Tibial nerve (tissue), 4 donors: ENCODE results near the gene TJP2. TPM values are rescaled to one million over a fixed set of nuclear protein-coding genes. Genes with fewer than 3 reads are reported as not detected.

Source experiments
- DNase-seq, 2 donors: peaks; one replicate each; pipeline ENCODE4 v3.0.0-alpha.2; 2019; ENCODE audit warnings: low spot score in 2 of 2
- H3K27ac ChIP-seq, 4 donors: fragments of 200-600 bp; sonication (generic) in 3 of 4; one replicate each; pipeline ENCODE4 v1.5.1; 2017 to 2019; ENCODE audit warnings: mild to moderate bottlenecking in 1 of 4
- H3K27me3 ChIP-seq, 2 donors: fragments of 200-600 bp; sonication (generic) in 1 of 2; one replicate each; pipeline versions ENCODE4 v1.5.1 to v1.6.0; 2017 to 2019
- H3K36me3 ChIP-seq, 3 donors: fragments of 200-600 bp; sonication (generic); one replicate each; pipeline ENCODE4 v1.5.1; 2018 to 2019
- H3K4me1 ChIP-seq, 4 donors: fragments of 200-600 bp; sonication (generic) in 3 of 4; one replicate each; pipeline ENCODE4 v1.5.1; 2017 to 2019
- H3K4me3 ChIP-seq, 4 donors: fragments of 200-600 bp; sonication (generic) in 3 of 4; one replicate each; pipeline ENCODE4 v1.5.1; 2017 to 2019; ENCODE audit warnings: mild to moderate bottlenecking in 1 of 4, moderate library complexity in 1 of 4
- H3K9me3 ChIP-seq, 4 donors: fragments of 200-600 bp; sonication (generic) in 3 of 4; one replicate each; pipeline ENCODE4 v1.5.1; 2017 to 2019
- EP300 ChIP-seq, 2 donors: sonication (generic); formaldehyde crosslinking; IDR thresholded peaks; one replicate each; pipeline ENCODE4 v1.6.1; 2017; ENCODE audit warnings: antibody characterized with exemption in 2 of 2, mild to moderate bottlenecking in 1 of 2
- POLR2A ChIP-seq, 2 donors: fragments of 450-650 bp; IDR thresholded peaks; one replicate each; pipeline ENCODE4 v1.6.1; 2017; ENCODE audit warnings: antibody characterized with exemption in 2 of 2, mild to moderate bottlenecking in 2 of 2, moderate library complexity in 2 of 2
- WGBS, 2 donors: methylation state at CpG; one replicate each; pipeline ENCODE4 v1.1.5; 2018; 5-methylcytosine and 5-hydroxymethylcytosine counted together
- total RNA-seq, 4 donors: library from RNA; depleted of rRNA; stranded (reverse); fragments of >200 nt; gene quantifications; one replicate each; pipeline ENCODE4 v1.1.0, GENCODE V29; 2016
- TF ChIP-seq, protein P1 (sequence below), 5 experiments: fragments of 200-600 bp in 3 of 5; fragments of 450-650 bp in 2 of 5; sonication (generic) in 3 of 5; IDR thresholded peaks; one replicate each; pipeline ENCODE4 v1.5.1; 2016 to 2019; ENCODE audit warnings: antibody characterized with exemption in 5 of 5, mild to moderate bottlenecking in 3 of 5, moderate library complexity in 2 of 5

The TJP2 gene
- total RNA-seq, 4 donors from 2014 or later = 123 to 207 (median 182) TPM

DNA sequence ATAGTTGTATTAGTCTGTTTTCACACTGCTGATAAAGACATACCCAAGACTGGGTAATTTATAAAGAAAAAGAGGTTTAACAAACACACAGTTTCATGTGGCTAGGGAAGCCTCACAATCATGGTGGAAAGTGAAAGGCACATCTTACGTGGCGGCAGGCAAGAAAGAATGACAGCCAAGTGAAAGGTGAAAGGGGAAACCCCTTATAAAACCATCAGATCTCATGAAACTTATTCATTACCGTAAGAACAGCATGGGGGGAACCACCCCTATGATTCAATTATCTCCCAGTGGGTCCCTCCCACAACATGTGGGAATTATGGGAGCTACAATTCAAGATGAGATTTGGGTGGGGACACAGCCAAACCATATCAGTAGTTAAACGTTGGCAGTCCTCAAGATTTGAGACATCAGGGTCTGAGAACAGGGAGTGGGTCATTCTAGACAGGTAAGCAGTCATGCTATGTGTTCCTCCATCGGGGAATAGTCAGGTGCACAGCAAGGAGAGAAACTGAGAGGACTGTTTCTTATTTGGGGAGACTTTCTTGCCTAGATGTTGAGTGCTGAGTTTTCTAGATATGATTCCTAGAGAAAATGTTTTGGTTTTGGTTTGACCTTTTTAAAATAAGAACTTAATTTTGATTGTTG is 105.1 kb downstream of the TJP2 start:
- Histone ChIP-seq H3K9me3 (peaks cover 0 to 7% (median 0%) of the 10 kb centered on the region in 4 donors), H3K27me3 (no peaks in the 10 kb centered on the region), H3K27ac (no peak overlapping the region), H3K36me3 (no peaks in the 10 kb centered on the region), H3K4me1 (no peaks in the 10 kb centered on the region), H3K4me3 (no peak overlapping the region)
- TF ChIP-seq, protein P1, sequence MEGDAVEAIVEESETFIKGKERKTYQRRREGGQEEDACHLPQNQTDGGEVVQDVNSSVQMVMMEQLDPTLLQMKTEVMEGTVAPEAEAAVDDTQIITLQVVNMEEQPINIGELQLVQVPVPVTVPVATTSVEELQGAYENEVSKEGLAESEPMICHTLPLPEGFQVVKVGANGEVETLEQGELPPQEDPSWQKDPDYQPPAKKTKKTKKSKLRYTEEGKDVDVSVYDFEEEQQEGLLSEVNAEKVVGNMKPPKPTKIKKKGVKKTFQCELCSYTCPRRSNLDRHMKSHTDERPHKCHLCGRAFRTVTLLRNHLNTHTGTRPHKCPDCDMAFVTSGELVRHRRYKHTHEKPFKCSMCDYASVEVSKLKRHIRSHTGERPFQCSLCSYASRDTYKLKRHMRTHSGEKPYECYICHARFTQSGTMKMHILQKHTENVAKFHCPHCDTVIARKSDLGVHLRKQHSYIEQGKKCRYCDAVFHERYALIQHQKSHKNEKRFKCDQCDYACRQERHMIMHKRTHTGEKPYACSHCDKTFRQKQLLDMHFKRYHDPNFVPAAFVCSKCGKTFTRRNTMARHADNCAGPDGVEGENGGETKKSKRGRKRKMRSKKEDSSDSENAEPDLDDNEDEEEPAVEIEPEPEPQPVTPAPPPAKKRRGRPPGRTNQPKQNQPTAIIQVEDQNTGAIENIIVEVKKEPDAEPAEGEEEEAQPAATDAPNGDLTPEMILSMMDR (IDR thresholded peaks at IDR 0.05) = no peak
- no peak for TF ChIP-seq EP300 (IDR thresholded peaks at IDR 0.05)
- TF ChIP-seq POLR2A (IDR thresholded peaks at IDR 0.05) = no peak
- WGBS, 2 donors = 69 to 80% methylated on average over 5 of the region's 5 CpGs
- DNase-seq = no peak

DNA sequence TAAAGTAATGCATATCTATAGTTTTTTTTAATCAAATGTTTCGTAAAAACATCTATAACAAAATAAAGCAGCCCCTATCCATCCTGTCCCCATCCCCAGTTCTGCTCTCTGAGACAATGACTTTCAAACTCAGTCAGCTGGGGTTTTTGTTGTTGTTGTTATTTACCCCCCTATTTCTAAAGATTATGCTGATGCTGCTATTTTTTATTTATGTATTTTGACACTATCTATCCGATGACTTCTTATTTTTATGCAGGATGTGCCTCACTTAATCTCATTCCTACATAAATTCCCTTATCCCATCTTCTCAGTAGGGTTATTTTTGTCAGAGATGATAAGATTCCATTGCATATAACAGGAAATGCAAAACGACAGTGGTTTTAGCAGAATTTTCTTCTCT is 105.7 kb downstream of the TJP2 start:
- WGBS, 2 donors = 25% methylated on average over 3 of the region's 3 CpGs
- Histone ChIP-seq H3K4me1 (no peaks in the 10 kb centered on the region), H3K4me3 (no peak overlapping the region), H3K9me3 (peaks cover 0 to 6% (median 0%) of the 10 kb centered on the region in 4 donors), H3K27me3 (no peaks in the 10 kb centered on the region), H3K36me3 (no peaks in the 10 kb centered on the region), H3K27ac (no peak overlapping the region)
- no peak for DNase-seq
- TF ChIP-seq, protein P1 (IDR thresholded peaks at IDR 0.05) = no peak
- TF ChIP-seq POLR2A (IDR thresholded peaks at IDR 0.05) = no peak
- no peak for TF ChIP-seq EP300 (IDR thresholded peaks at IDR 0.05)

DNA sequence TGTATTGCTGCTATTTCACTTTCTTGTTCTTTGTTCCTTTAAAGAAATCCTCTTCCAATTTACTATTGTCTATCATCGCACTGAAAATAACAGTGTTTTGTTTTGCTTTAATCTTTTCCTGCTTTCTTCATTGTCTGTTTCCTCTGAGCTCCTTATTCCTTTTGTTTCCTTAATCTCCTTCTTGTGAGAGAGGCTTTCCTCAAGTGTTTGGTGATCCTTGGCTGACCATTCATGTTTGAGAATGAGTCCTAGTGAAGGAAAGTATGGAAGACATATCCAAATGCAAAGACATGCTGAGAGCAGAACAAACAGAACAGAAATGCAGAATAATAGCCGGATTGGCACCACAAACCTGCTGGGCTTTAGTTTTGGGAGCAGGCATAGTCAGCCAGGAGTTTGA is 108.9 kb downstream of the TJP2 start:
- H3K9me3 ChIP-seq = peaks cover 0 to 6% (median 0%) of the 10 kb centered on the region in 4 donors
- H3K4me1 ChIP-seq = no peaks in the 10 kb centered on the region
- H3K36me3 ChIP-seq = no peaks in the 10 kb centered on the region
- 48 to 62% methylated on average over 2 of the region's 2 CpGs for WGBS, 2 donors
- TF ChIP-seq, protein P1 (IDR thresholded peaks at IDR 0.05) = no peak
- TF ChIP-seq POLR2A (IDR thresholded peaks at IDR 0.05) = no peak
- TF ChIP-seq EP300 (IDR thresholded peaks at IDR 0.05) = no peak
- DNase-seq = no peak
- no peak overlapping the region for H3K27ac ChIP-seq
- H3K27me3 ChIP-seq = no peaks in the 10 kb centered on the region
- no peak overlapping the region for H3K4me3 ChIP-seq

DNA sequence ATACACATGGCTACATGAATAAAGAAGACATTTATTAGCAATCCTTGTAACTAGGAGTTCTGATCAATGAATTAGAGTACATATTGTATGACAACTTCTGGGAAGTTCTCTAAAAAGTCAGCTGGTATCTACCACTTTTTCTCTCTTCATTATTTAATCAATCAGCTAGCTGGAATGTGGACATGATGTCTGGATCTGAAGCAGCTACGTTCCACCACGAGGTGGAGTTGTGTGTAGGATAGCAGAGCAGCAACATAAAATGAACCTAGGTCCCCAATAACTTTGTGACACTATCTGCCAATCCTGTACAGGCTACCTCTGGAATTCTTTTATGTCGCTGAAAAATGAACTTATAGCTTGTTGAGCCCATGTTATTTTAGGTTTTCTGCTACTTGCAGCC is 118.0 kb downstream of the TJP2 start:
- no peak overlapping the region for H3K4me3 ChIP-seq
- no peaks in the 10 kb centered on the region for H3K9me3 ChIP-seq
- peaks cover 0 to 4% (median 0%) of the 10 kb centered on the region in 4 donors for H3K4me1 ChIP-seq
- TF ChIP-seq, protein P1 (IDR thresholded peaks at IDR 0.05) = no peak
- no peak for TF ChIP-seq EP300 (IDR thresholded peaks at IDR 0.05)
- no peak for TF ChIP-seq POLR2A (IDR thresholded peaks at IDR 0.05)
- no peak for DNase-seq
- no peaks in the 10 kb centered on the region for H3K36me3 ChIP-seq
- WGBS, 2 donors = 98 to 99% methylated on average over 3 of the region's 3 CpGs
- no peaks in the 10 kb centered on the region for H3K27me3 ChIP-seq
- H3K27ac ChIP-seq = no peak overlapping the region

DNA sequence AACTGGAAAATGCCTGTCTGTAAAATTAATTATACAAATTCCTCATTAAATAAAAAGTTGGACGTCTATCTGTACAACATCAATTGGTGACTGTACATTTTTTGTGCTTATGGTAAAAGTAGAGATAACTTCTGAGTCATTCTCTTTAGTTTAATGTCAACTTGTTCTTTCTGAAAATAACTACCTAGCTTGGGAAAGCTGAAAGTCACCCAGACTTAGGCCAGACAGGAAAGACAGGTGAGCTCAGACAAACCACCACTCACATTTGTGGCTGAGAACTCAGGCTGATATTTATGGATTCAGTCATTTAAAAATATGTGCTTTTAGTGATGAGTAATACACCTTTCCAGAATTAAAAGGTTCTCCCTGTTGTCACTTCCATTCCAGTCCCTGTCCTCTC is 119.1 kb downstream of the TJP2 start:
- 47 to 66% methylated on average over 1 of the region's 1 CpG for WGBS, 2 donors
- H3K27me3 ChIP-seq = no peaks in the 10 kb centered on the region
- H3K4me3 ChIP-seq = no peak overlapping the region
- DNase-seq = no peak
- no peak overlapping the region for H3K27ac ChIP-seq
- no peaks in the 10 kb centered on the region for H3K9me3 ChIP-seq
- H3K4me1 ChIP-seq = peaks cover 0 to 4% (median 0%) of the 10 kb centered on the region in 4 donors
- TF ChIP-seq, protein P1 (IDR thresholded peaks at IDR 0.05) = no peak
- TF ChIP-seq EP300 (IDR thresholded peaks at IDR 0.05) (no peak), POLR2A (IDR thresholded peaks at IDR 0.05) (no peak)
- H3K36me3 ChIP-seq = no peaks in the 10 kb centered on the region
